GM12864 (cell line): ENCODE measurements around the gene GRPEL2.

ENCODE experiments used
- DNase-seq: peaks from one replicate; pipeline ENCODE4 v3.0.0-alpha.2; 2011; ENCODE audit warnings: low read depth
- H3K4me3 ChIP-seq: 2 replicates; pipeline ENCODE4 v1.5.1; 2011; ENCODE audit warnings: mild to moderate bottlenecking, low read depth, low read length, control low read depth
- TF ChIP-seq, protein P1 (sequence below): IDR thresholded peaks from 2 replicates; pipeline ENCODE4 v1.5.1; 2011; ENCODE audit warnings: low read depth, mild to moderate bottlenecking, moderate library complexity, low read length, control low read depth, inconsistent platforms; ENCODE audit errors: missing control alignments

The GRPEL2 gene

GRCh38 chr5:149319174-149319573 is 26.1 kb upstream of the GRPEL2 start:
- no peak overlapping the region for H3K4me3 ChIP-seq
- TF ChIP-seq, protein P1, sequence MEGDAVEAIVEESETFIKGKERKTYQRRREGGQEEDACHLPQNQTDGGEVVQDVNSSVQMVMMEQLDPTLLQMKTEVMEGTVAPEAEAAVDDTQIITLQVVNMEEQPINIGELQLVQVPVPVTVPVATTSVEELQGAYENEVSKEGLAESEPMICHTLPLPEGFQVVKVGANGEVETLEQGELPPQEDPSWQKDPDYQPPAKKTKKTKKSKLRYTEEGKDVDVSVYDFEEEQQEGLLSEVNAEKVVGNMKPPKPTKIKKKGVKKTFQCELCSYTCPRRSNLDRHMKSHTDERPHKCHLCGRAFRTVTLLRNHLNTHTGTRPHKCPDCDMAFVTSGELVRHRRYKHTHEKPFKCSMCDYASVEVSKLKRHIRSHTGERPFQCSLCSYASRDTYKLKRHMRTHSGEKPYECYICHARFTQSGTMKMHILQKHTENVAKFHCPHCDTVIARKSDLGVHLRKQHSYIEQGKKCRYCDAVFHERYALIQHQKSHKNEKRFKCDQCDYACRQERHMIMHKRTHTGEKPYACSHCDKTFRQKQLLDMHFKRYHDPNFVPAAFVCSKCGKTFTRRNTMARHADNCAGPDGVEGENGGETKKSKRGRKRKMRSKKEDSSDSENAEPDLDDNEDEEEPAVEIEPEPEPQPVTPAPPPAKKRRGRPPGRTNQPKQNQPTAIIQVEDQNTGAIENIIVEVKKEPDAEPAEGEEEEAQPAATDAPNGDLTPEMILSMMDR: no peak

GRCh38 chr5:149320791-149321330 is 24.4 kb upstream of the GRPEL2 start:
- no peak overlapping the region for H3K4me3 ChIP-seq
- TF ChIP-seq, protein P1: no peak
- DNase-seq: no peak

More at GRCh38 chr5:149319174-149319573, 26.1 kb upstream of the GRPEL2 start:
- DNase-seq: no peak

DNA sequence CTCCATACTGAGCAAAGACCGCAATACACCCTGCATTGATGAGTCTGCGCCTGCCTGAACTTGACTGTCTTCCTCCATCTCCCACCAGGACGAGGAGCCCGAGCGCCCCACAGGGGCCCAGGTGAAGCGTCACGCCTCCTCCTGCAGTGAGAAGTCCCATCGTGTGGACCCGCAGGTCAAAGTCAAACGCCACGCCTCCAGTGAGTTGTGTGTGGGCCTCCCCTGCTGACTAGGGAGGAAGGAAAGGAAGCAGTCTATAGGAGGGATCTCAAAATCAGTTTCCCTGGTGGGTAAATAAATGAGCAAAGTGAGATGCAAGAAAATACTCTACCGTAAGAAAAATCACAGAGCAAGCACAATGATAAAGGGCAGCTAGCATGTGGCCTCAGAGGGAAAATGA is 22.8 kb upstream of the GRPEL2 start:
- TF ChIP-seq, protein P1: no peak
- DNase-seq: no peak
- no peak overlapping the region for H3K4me3 ChIP-seq

DNA sequence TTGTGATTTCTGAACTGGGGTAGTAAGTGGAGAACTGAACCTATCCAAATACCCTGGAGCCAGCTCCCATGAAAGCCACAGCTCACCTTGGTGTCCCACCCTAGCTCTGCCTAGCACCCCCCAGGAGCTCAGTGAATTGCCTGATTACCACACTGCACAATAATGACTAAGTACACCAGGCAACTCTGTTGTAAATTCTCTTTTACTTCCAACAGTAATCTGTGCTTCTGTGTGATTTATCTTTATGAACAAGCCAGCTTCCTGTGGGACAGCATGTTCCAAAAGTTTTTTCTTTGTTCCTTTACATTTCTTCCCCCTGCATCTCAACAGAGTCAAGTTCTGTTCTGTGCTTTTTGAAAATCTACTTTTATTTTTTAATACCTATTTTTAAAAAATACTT is 22.1 kb upstream of the GRPEL2 start:
- DNase-seq: no peak
- TF ChIP-seq, protein P1: no peak
- no peak overlapping the region for H3K4me3 ChIP-seq

GRCh38 chr5:149323621-149324205 is 21.6 kb upstream of the GRPEL2 start:
- TF ChIP-seq, protein P1: no peak
- H3K4me3 ChIP-seq: no peak overlapping the region
- DNase-seq: no peak

GRCh38 chr5:149324641-149325040 is 20.7 kb upstream of the GRPEL2 start:
- TF ChIP-seq, protein P1: no peak
- DNase-seq: no peak
- H3K4me3 ChIP-seq: no peak overlapping the region

DNA sequence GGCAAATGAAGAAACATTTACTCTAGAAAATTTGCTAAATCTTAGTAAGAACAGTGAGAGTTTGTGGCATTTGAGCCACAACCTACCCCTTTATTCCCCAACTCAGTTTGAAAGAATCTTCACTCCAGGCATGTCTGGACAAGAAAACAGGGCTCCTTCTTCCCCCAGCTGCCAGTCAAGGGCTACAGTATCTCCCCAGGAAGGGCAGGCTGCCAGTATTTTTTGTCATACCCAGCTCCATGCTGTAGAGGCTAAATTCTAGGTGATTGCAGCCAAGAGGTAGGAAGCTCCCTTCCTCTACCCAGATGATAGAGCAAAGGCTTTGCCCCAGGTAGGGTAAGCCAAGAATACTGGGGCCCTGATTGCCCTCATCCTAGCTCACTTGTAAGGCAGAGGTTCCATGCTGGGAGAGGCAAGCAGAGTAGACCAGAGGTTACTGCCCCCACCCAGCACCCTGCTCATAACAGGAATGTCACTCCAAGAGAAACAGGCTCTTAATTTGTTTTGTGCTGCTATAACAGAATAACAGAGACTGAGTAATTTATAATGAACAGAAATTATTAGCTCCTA is 20.0 kb upstream of the GRPEL2 start:
- no peak overlapping the region for H3K4me3 ChIP-seq
- TF ChIP-seq, protein P1: no peak
- no peak for DNase-seq
